ENCODE data around the gene PRG3. TPM values are rescaled to one million over a fixed set of nuclear protein-coding genes. Genes with fewer than 3 reads are reported as not detected.

PRG3 gene
- total RNA-seq, 1 donor from 2014 or later, result not detected

- DNase-seq (ENCODE audit: low spot score, unreplicated experiment), result no peak
- Mint-ChIP-seq H3K4me1 (ENCODE audit: low read depth) (peaks cover 21% of the 10 kb centered on the region), H3K27me3 (peaks cover 3% of the 10 kb centered on the region), H3K9me3 (ENCODE audit: low read depth) (peaks cover 3% of the 10 kb centered on the region), H3K27ac (no peak overlapping the region), H3K36me3 (ENCODE audit: insufficient read depth) (no peaks in the 10 kb centered on the region), H3K4me3 (ENCODE audit: low read depth) (no peak overlapping the region)
- no peak for TF ChIP-seq CTCF (IDR thresholded peaks at IDR 0.05; ENCODE audit: unreplicated experiment)
Observed at GRCh38 chr11:57359396-57359795, 21.6 kb downstream of the PRG3 start.

- Mint-ChIP-seq H3K27ac (peak overlapping the region; percentile 13), H3K4me3 (ENCODE audit: low read depth) (no peak overlapping the region), H3K36me3 (ENCODE audit: insufficient read depth) (no peaks in the 10 kb centered on the region), H3K4me1 (ENCODE audit: low read depth) (peaks cover 21% of the 10 kb centered on the region), H3K27me3 (peaks cover 3% of the 10 kb centered on the region), H3K9me3 (ENCODE audit: low read depth) (peaks cover 3% of the 10 kb centered on the region)
- no peak for DNase-seq (ENCODE audit: low spot score, unreplicated experiment)
- no peak for TF ChIP-seq CTCF (IDR thresholded peaks at IDR 0.05; ENCODE audit: unreplicated experiment)
Observed at GRCh38 chr11:57358991-57359390, 22.0 kb downstream of the PRG3 start.

- Mint-ChIP-seq H3K27ac (peak overlapping the region; percentile 13), H3K4me1 (ENCODE audit: low read depth) (peaks cover 21% of the 10 kb centered on the region), H3K36me3 (ENCODE audit: insufficient read depth) (no peaks in the 10 kb centered on the region), H3K27me3 (peaks cover 3% of the 10 kb centered on the region), H3K9me3 (ENCODE audit: low read depth) (peaks cover 3% of the 10 kb centered on the region), H3K4me3 (ENCODE audit: low read depth) (no peak overlapping the region)
- DNase-seq (ENCODE audit: low spot score, unreplicated experiment), result no peak
- no peak for TF ChIP-seq CTCF (IDR thresholded peaks at IDR 0.05; ENCODE audit: unreplicated experiment)
Observed at GRCh38 chr11:57358543-57358961, 22.4 kb downstream of the PRG3 start.

- Mint-ChIP-seq H3K36me3 (ENCODE audit: insufficient read depth) (no peaks in the 10 kb centered on the region), H3K9me3 (ENCODE audit: low read depth) (peaks cover 3% of the 10 kb centered on the region), H3K4me3 (ENCODE audit: low read depth) (no peak overlapping the region), H3K4me1 (ENCODE audit: low read depth) (peaks cover 23% of the 10 kb centered on the region), H3K27ac (no peak overlapping the region), H3K27me3 (peaks cover 3% of the 10 kb centered on the region)
- no peak for TF ChIP-seq CTCF (IDR thresholded peaks at IDR 0.05; ENCODE audit: unreplicated experiment)
- no peak for DNase-seq (ENCODE audit: low spot score, unreplicated experiment)
Observed at GRCh38 chr11:57357856-57358255, 23.1 kb downstream of the PRG3 start.

GRCh38 chr11:57357310-57357709 is 23.6 kb downstream of the PRG3 start:
- Mint-ChIP-seq H3K9me3 (ENCODE audit: low read depth) (peaks cover 3% of the 10 kb centered on the region), H3K4me3 (ENCODE audit: low read depth) (no peak overlapping the region), H3K4me1 (ENCODE audit: low read depth) (peaks cover 23% of the 10 kb centered on the region), H3K27me3 (peaks cover 3% of the 10 kb centered on the region), H3K27ac (no peak overlapping the region), H3K36me3 (ENCODE audit: insufficient read depth) (no peaks in the 10 kb centered on the region)
- no peak for TF ChIP-seq CTCF (IDR thresholded peaks at IDR 0.05; ENCODE audit: unreplicated experiment)
- no peak for DNase-seq (ENCODE audit: low spot score, unreplicated experiment)
